Smooth muscle cell (in vitro differentiated cells): ENCODE data around the gene LHPP. TPM values are rescaled to one million over a fixed set of nuclear protein-coding genes. Genes with fewer than 3 reads are reported as not detected.

Source experiments
- DNase-seq: peaks from one replicate; lab custom pipeline; 2025; ENCODE audit not compliant: unreplicated experiment; lab: John Stamatoyannopoulos, UW
- H2AFZ ChIP-seq: fragments of 200-600 bp; sonication (generic); 2 replicates; pipeline ENCODE4 v1.6.0; 2016; ENCODE audit warnings: antibody characterized with exemption, low read depth, mild to moderate bottlenecking
- H3F3A ChIP-seq: fragments of 200-600 bp; sonication (generic); 2 replicates; pipeline ENCODE4 v1.6.0; 2017; ENCODE audit warnings: antibody characterized with exemption, low read depth
- H3K27ac ChIP-seq: fragments of 200-600 bp; sonication (generic); 2 replicates; pipeline ENCODE4 v1.5.1; 2016; ENCODE audit warnings: low read depth, mild to moderate bottlenecking
- H3K27me3 ChIP-seq: fragments of 200-600 bp; sonication (generic); 2 replicates; pipeline ENCODE4 v1.6.1; 2016; ENCODE audit warnings: low read depth, mild to moderate bottlenecking
- H3K36me3 ChIP-seq: fragments of 200-600 bp; sonication (generic); 2 replicates; pipeline ENCODE4 v1.5.1; 2016; ENCODE audit warnings: low read depth
- H3K4me1 ChIP-seq: fragments of 200-600 bp; sonication (generic); 2 replicates; pipeline ENCODE4 v1.5.1; 2016; ENCODE audit warnings: low read depth
- H3K4me2 ChIP-seq: fragments of 200-600 bp; sonication (generic); 2 replicates; pipeline ENCODE4 v1.6.0; 2016; ENCODE audit warnings: mild to moderate bottlenecking
- H3K4me3 ChIP-seq: fragments of 200-600 bp; sonication (generic); 2 replicates; pipeline ENCODE4 v1.5.1; 2016; ENCODE audit warnings: mild to moderate bottlenecking
- H3K79me2 ChIP-seq: fragments of 200-600 bp; sonication (generic); 2 replicates; pipeline ENCODE4 v1.6.0; 2016; ENCODE audit warnings: low read depth, mild to moderate bottlenecking
- H3K9ac ChIP-seq: fragments of 200-600 bp; sonication (generic); 2 replicates; pipeline ENCODE4 v1.6.0; 2016; ENCODE audit warnings: low read depth
- H3K9me3 ChIP-seq: fragments of 200-600 bp; sonication (generic); replicated peaks from 2 replicates; pipeline ENCODE4 v1.5.1; 2016; ENCODE audit warnings: low read depth
- H4K20me1 ChIP-seq: fragments of 200-600 bp; sonication (generic); 2 replicates; pipeline ENCODE4 v1.6.0; 2016; ENCODE audit warnings: low read depth
- WGBS: methylation state at CpG from one replicate; pipeline ENCODE4 v1.1.7; 2016; ENCODE audit warnings: low lambda C conversion rate; 5-methylcytosine and 5-hydroxymethylcytosine counted together
- polyA plus RNA-seq: library from polyadenylated mRNA; unstranded; fragments of >200 nt; fragmentation: Nextera tagmentation; extraction: Ambion mirVana; gene quantifications from 2 replicates; pipeline ENCODE4 v1.2.1, GENCODE V29; 2016
- total RNA-seq: library from RNA; depleted of rRNA; stranded (reverse); fragments of >200 nt; gene quantifications from 2 replicates; pipeline ENCODE4 v1.2.3, GENCODE V29; 2014
- TF ChIP-seq, protein P1 (sequence below): fragments of 200-600 bp; sonication (generic); IDR thresholded peaks from 2 replicates; pipeline ENCODE4 v1.5.1; 2017; ENCODE audit warnings: borderline replicate concordance, mild to moderate bottlenecking, antibody characterized with exemption; ENCODE audit not compliant: insufficient read depth, poor library complexity, severe bottlenecking

The LHPP gene
- total and polyA plus RNA-seq, 2 experiments from 2014 or later = 7.6 to 14.0 TPM

DNA sequence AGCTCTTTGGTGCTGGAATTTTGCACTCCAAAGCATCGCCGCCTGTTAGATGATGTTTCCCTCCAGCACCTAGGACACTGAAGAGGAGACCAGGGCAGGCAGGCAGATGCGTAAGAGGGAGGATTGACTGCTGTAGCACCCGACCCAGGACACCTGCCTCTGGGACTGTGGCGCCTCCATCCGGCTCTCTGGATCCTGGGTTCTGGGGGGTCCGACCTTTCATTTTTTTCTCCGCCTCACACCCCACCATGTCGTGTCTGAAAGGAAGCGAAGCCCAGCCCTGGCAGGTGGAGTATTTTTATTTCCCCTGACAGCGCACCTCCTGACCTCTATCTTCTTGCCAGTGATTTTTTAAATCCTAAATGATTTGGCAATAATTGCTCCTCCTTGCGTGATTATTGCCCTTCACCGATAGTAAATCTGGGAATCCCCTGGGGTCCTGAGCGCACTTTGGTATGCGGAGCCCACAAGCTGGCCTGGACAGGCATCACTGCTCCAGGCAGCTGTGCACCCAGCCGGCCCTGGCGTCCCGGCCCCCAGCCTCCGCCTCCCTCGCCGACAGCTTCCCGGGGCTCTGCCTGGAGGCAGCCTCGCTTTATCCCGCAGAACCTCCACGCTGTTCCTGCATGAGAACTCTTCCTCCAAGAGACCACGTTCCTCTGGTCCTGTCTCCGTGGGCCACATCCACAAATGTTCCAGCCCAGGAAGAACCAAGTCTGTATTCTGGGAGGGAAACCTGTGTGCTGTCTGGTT, 48.4 kb downstream of the LHPP start:
- Histone ChIP-seq H3K4me2 (no peak overlapping the region), H3K27ac (no peak overlapping the region), H3K4me1 (no peaks in the 10 kb centered on the region), H4K20me1 (no peaks in the 10 kb centered on the region), H3K36me3 (no peaks in the 10 kb centered on the region), H3F3A (no peaks in the 10 kb centered on the region), H3K9me3 (no peaks in the 10 kb centered on the region), H3K9ac (no peak overlapping the region), H3K4me3 (no peak overlapping the region), H2AFZ (no peak overlapping the region), H3K79me2 (no peaks in the 10 kb centered on the region), H3K27me3 (no peaks in the 10 kb centered on the region)
- 91% methylated on average over 27 of the region's 27 CpGs for WGBS
- no peak for DNase-seq
- TF ChIP-seq, protein P1, sequence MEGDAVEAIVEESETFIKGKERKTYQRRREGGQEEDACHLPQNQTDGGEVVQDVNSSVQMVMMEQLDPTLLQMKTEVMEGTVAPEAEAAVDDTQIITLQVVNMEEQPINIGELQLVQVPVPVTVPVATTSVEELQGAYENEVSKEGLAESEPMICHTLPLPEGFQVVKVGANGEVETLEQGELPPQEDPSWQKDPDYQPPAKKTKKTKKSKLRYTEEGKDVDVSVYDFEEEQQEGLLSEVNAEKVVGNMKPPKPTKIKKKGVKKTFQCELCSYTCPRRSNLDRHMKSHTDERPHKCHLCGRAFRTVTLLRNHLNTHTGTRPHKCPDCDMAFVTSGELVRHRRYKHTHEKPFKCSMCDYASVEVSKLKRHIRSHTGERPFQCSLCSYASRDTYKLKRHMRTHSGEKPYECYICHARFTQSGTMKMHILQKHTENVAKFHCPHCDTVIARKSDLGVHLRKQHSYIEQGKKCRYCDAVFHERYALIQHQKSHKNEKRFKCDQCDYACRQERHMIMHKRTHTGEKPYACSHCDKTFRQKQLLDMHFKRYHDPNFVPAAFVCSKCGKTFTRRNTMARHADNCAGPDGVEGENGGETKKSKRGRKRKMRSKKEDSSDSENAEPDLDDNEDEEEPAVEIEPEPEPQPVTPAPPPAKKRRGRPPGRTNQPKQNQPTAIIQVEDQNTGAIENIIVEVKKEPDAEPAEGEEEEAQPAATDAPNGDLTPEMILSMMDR = no peak

DNA sequence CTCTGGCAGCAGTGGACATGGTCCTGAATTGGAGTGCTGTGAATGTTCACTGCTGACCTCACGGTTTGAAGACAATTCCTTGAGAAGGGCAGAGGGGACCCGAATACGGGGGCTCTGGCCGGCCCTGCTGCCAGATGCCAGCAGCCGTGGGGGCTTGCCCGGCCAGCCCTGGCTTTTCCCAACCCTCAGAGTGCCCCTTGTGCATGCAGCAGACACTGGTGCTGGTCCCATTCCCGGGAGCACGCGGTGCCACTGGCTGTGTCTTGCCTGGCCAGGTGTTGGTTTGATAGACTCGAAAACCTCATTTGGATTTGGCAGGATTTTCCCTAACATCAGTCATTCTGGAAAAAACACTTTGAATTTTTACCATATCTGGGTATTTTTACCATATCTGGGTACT, 49.1 kb downstream of the LHPP start:
- Histone ChIP-seq H3K4me3 (no peak overlapping the region), H3K9ac (no peak overlapping the region), H4K20me1 (no peaks in the 10 kb centered on the region), H3K27me3 (no peaks in the 10 kb centered on the region), H3K36me3 (no peaks in the 10 kb centered on the region), H3K79me2 (no peaks in the 10 kb centered on the region), H2AFZ (no peak overlapping the region), H3K4me2 (no peak overlapping the region), H3K27ac (no peak overlapping the region), H3K4me1 (no peaks in the 10 kb centered on the region), H3K9me3 (no peaks in the 10 kb centered on the region), H3F3A (no peaks in the 10 kb centered on the region)
- TF ChIP-seq, protein P1 = no peak
- WGBS = 92% methylated on average over 10 of the region's 10 CpGs
- no peak for DNase-seq

DNA sequence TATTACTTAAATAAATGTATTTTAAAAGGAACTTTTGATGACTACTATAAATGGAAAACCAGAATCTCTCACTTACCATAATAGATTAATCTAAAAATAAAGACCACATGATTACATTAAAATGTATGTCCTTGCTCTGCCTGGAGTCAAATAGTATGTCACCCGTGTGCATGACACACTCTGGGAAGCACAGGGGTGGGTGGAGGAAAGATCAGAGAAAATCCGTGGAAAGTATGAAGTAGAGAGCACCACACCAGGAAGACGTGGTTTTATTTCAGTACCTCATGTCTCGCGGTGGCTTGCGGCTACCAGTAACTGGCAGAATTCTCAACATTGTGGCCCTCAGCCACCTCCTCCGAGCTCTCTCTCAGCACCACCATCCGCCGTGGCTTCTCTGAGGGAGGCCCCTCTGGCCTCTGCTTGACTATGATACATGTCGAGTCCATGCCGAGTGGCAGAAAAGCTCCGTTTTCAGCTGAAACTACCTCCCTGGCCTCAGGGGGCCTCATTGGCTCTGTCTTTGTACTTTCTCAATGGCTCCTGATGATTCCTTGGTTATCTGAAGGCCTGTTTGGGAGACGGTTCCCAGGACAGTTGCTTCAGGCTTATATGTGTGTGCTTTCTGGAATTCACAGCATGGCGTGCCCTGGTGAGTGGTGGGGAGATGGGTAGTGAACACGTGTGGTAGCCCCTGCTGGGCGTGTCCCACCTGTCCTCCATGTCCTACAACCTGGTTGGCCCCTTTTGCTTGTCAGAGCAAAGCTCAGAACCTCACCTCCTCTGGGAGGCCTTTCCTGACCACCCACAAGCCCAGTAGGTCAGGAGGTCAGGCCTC, 49.8 kb downstream of the LHPP start:
- H4K20me1 ChIP-seq = no peaks in the 10 kb centered on the region
- no peaks in the 10 kb centered on the region for H3K79me2 ChIP-seq
- no peaks in the 10 kb centered on the region for H3K4me1 ChIP-seq
- no peaks in the 10 kb centered on the region for H3K36me3 ChIP-seq
- no peak overlapping the region for H2AFZ ChIP-seq
- no peaks in the 10 kb centered on the region for H3K9me3 ChIP-seq
- H3K9ac ChIP-seq = no peak overlapping the region
- no peak overlapping the region for H3K27ac ChIP-seq
- no peak overlapping the region for H3K4me2 ChIP-seq
- DNase-seq = no peak
- H3K4me3 ChIP-seq = no peak overlapping the region
- TF ChIP-seq, protein P1 = no peak
- no peaks in the 10 kb centered on the region for H3K27me3 ChIP-seq
- no peaks in the 10 kb centered on the region for H3F3A ChIP-seq
- 85% methylated on average over 16 of the region's 16 CpGs for WGBS
